Measurements from ENCODE around the gene TM4SF1.
A peak's percentile ranks its signal among the peaks of the same experiment; 100 is the strongest.

Gene TM4SF1

GRCh38 chr3:149417727-149418126 lies 40.3 kb upstream of the TM4SF1 start:
- no peaks in the 10 kb centered on the region for H3K27me3 ChIP-seq
- no peak overlapping the region for H3K27ac ChIP-seq
- H3K4me3 ChIP-seq: no peak overlapping the region
- peaks cover 0 to 39% (median 4%) of the 10 kb centered on the region in 4 donors for H3K4me1 ChIP-seq
- no peaks in the 10 kb centered on the region for H3K9me3 ChIP-seq
- DNase-seq: no peak
- no peaks in the 10 kb centered on the region for H3K36me3 ChIP-seq
- TF ChIP-seq CTCF (IDR thresholded peaks at IDR 0.05): no peak
- intact Hi-C loops (cut with DNase I; ENCODE audit: low total_unique reads): no loop called here

GRCh38 chr3:149417174-149417573 lies 39.7 kb upstream of the TM4SF1 start:
- TF ChIP-seq CTCF (IDR thresholded peaks at IDR 0.05): no peak
- Histone ChIP-seq H3K27ac (no peak overlapping the region), H3K4me3 (no peak overlapping the region), H3K36me3 (no peaks in the 10 kb centered on the region), H3K9me3 (no peaks in the 10 kb centered on the region), H3K27me3 (no peaks in the 10 kb centered on the region), H3K4me1 (peaks cover 0 to 45% (median 4%) of the 10 kb centered on the region in 4 donors)
- intact Hi-C loops (cut with DNase I; ENCODE audit: low total_unique reads): no loop called here
- DNase-seq: no peak

- TF ChIP-seq CTCF (IDR thresholded peaks at IDR 0.05): no peak
- Histone ChIP-seq H3K9me3 (no peaks in the 10 kb centered on the region), H3K4me1 (peaks cover 0 to 53% (median 4%) of the 10 kb centered on the region in 4 donors), H3K27me3 (no peaks in the 10 kb centered on the region), H3K4me3 (no peak overlapping the region), H3K36me3 (no peaks in the 10 kb centered on the region), H3K27ac (peak overlapping the region; percentile 71 to 81)
- intact Hi-C loops (cut with DNase I; ENCODE audit: low total_unique reads): no loop called here
- no peak for DNase-seq
Measured at GRCh38 chr3:149415484-149415883, 38.0 kb upstream of the TM4SF1 start.

GRCh38 chr3:149414557-149415231 lies 37.2 kb upstream of the TM4SF1 start:
- peak overlapping the region; percentile 71 to 81 for H3K27ac ChIP-seq

GRCh38 chr3:149411583-149411982 lies 34.1 kb upstream of the TM4SF1 start:
- no peak for DNase-seq
- intact Hi-C loops (cut with DNase I; ENCODE audit: low total_unique reads): no loop called here
- TF ChIP-seq CTCF (IDR thresholded peaks at IDR 0.05): no peak
- Histone ChIP-seq H3K27me3 (no peaks in the 10 kb centered on the region), H3K4me3 (no peak overlapping the region), H3K9me3 (no peaks in the 10 kb centered on the region), H3K27ac (no peak overlapping the region), H3K4me1 (peaks cover 0 to 47% (median 4%) of the 10 kb centered on the region in 4 donors), H3K36me3 (no peaks in the 10 kb centered on the region)

More at GRCh38 chr3:149414557-149415231, 37.2 kb upstream of the TM4SF1 start:
- TF ChIP-seq CTCF (IDR thresholded peaks at IDR 0.05): no peak
- Histone ChIP-seq H3K4me1 (peaks cover 0 to 53% (median 4%) of the 10 kb centered on the region in 4 donors), H3K4me3 (no peak overlapping the region), H3K36me3 (no peaks in the 10 kb centered on the region), H3K9me3 (no peaks in the 10 kb centered on the region), H3K27me3 (no peaks in the 10 kb centered on the region)
- intact Hi-C loops (cut with DNase I; ENCODE audit: low total_unique reads): no loop called here
- no peak for DNase-seq

Data from tibial artery (tissue), 4 donors.